OCI-LY7 (cell line): ENCODE results near the gene SPRN. TPM values are rescaled to one million over a fixed set of nuclear protein-coding genes. Genes with fewer than 3 reads are reported as not detected.

Source experiments
- BruUV-seq: library from RNA; stranded (reverse); fragments of 400-500 nt; replicated peaks from 2 replicates; lab custom pipeline; 2021; lab: Mats Ljungman, UMichigan
- CTCF ChIA-PET: fragments of 300-600 bp; sonication (Branson Sonifier 250); formaldehyde crosslinking; loops from one replicate; lab custom pipeline; 2022; ENCODE audit warnings: antibody characterized with exemption; ENCODE audit not compliant: unreplicated experiment; lab: Charles Lee
- POLR2A ChIA-PET: fragments of 300-600 bp; sonication (Branson Sonifier 250); formaldehyde crosslinking; loops from one replicate; lab custom pipeline; 2022; ENCODE audit warnings: antibody characterized with exemption; lab: Charles Lee
- DNase-seq: peaks from one replicate; pipeline ENCODE4 v3.0.0-alpha.2; 2015; ENCODE audit warnings: low spot score
- H2AFZ ChIP-seq: fragments of 200-600 bp; sonication (generic), shearing (Covaris generic); 2 replicates; pipeline ENCODE4 v1.6.1; 2014; ENCODE audit warnings: mild to moderate bottlenecking, antibody characterized with exemption, low read length, moderate library complexity
- H3K27ac ChIP-seq: fragments of 200-600 bp; sonication (generic); 2 replicates; pipeline ENCODE4 v1.5.1; 2014; ENCODE audit warnings: mixed run types, low read depth, mild to moderate bottlenecking, moderate library complexity, low read length, inconsistent platforms; ENCODE audit not compliant: poor library complexity, severe bottlenecking
- H3K36me3 ChIP-seq: fragments of 200-600 bp; sonication (generic); 2 replicates; pipeline ENCODE4 v1.6.1; 2014; ENCODE audit warnings: mild to moderate bottlenecking, antibody characterized with exemption, low read length, moderate library complexity, mixed read lengths; ENCODE audit not compliant: insufficient read depth
- H3K4me1 ChIP-seq: fragments of 200-600 bp; sonication (generic); 2 replicates; pipeline ENCODE4 v1.5.1; 2014; ENCODE audit warnings: mild to moderate bottlenecking, low read length; ENCODE audit not compliant: insufficient read depth, poor library complexity, severe bottlenecking
- H3K4me2 ChIP-seq: fragments of 200-600 bp; sonication (generic); 2 replicates; pipeline ENCODE4 v1.6.1; 2014; ENCODE audit warnings: mild to moderate bottlenecking, low read length
- H3K4me3 ChIP-seq: fragments of 200-600 bp; sonication (generic); 2 replicates; pipeline ENCODE4 v1.5.1; 2014; ENCODE audit warnings: mild to moderate bottlenecking, low read depth, low read length; ENCODE audit not compliant: poor library complexity, severe bottlenecking
- H3K79me2 ChIP-seq: fragments of 200-600 bp; sonication (generic); 2 replicates; pipeline ENCODE4 v1.6.1; 2016; ENCODE audit warnings: low read depth, mild to moderate bottlenecking, low read length, moderate library complexity, mixed read lengths; ENCODE audit not compliant: insufficient read depth
- H3K9me2 ChIP-seq: fragments of 200-600 bp; sonication (generic); 2 replicates; pipeline ENCODE4 v1.6.1; 2016; ENCODE audit warnings: mild to moderate bottlenecking, low read length, mixed read lengths; ENCODE audit not compliant: insufficient read depth
- H3K9me3 ChIP-seq: fragments of 200-600 bp; sonication (generic); 2 replicates; pipeline ENCODE4 v1.6.1; 2014; ENCODE audit warnings: mild to moderate bottlenecking, mixed run types, low read length, mixed read lengths
- H4K20me1 ChIP-seq: fragments of 200-600 bp; sonication (generic); 2 replicates; pipeline ENCODE4 v1.6.1; 2014; ENCODE audit warnings: mild to moderate bottlenecking, antibody characterized with exemption, low read length, moderate library complexity, mixed read lengths; ENCODE audit not compliant: insufficient read depth
- EZH2phosphoT487 ChIP-seq: fragments of 200-600 bp; sonication (generic); IDR thresholded peaks from 2 replicates; pipeline ENCODE4 v1.6.1; 2018; ENCODE audit warnings: low read depth, borderline replicate concordance, mild to moderate bottlenecking, mixed run types, antibody characterized with exemption, low read length, moderate library complexity, mixed read lengths
- intact Hi-C: fragments of 100-400 bp; cut with micrococcal nuclease; formaldehyde crosslinking; loops from one replicate; pipeline ENCODE4 v1.10.0; 2022; ENCODE audit not compliant: unreplicated experiment
- total RNA-seq, 2 experiments: library from RNA; depleted of rRNA in 1 of 2; stranded (reverse); fragments of >200 nt in 1 of 2; shearing (Covaris generic) in 1 of 2; gene quantifications; 2 replicates each; pipeline ENCODE4 v1.2.3, GENCODE V29; 2014 to 2022
- TF ChIP-seq, protein P1 (sequence below): fragments of 200-600 bp; sonication (generic); conservative IDR thresholded peaks from 2 replicates; pipeline ENCODE4 v1.5.1; 2014; ENCODE audit warnings: mild to moderate bottlenecking, antibody characterized with exemption, low read length, moderate library complexity, mixed read lengths

SPRN gene
- total RNA-seq, 2 experiments from 2014 or later = not detected

DNA sequence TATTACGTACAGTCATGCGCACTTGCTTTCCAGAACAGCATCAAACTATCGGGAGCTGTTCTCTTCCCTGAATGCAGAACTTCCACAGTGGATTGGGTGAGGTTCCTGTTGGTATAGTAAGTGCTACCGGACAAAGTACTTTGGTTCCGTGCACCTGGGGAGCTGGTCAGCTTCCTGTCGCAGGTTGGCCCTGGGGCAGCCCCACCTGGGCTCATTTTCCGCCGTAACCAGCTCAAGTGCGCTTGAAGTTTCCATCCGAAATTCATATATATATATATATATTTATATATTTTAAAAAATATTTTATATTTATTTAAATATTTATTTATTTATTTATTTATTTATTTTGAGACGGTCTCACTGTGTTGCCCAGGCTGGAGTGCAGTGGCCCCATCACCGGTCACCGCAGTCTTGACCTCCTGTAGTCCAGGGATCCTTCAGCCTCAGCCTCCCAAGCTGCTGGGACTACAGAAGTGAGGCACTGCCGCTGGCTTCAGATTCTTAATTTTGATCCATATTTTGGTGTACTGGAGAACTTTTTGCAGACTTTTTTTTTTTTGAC lies 35.9 kb upstream of the SPRN start:
- H3K4me3 ChIP-seq = no peak overlapping the region
- no peaks in the 10 kb centered on the region for H3K4me1 ChIP-seq
- DNase-seq = no peak
- H2AFZ ChIP-seq = no peak overlapping the region
- no peaks in the 10 kb centered on the region for H3K9me2 ChIP-seq
- ChIA-PET CTCF (no interaction called here), POLR2A (no interaction called here)
- no TSS peak for BruUV-seq
- no peak overlapping the region for H3K4me2 ChIP-seq
- no peaks in the 10 kb centered on the region for H4K20me1 ChIP-seq
- TF ChIP-seq, protein P1, sequence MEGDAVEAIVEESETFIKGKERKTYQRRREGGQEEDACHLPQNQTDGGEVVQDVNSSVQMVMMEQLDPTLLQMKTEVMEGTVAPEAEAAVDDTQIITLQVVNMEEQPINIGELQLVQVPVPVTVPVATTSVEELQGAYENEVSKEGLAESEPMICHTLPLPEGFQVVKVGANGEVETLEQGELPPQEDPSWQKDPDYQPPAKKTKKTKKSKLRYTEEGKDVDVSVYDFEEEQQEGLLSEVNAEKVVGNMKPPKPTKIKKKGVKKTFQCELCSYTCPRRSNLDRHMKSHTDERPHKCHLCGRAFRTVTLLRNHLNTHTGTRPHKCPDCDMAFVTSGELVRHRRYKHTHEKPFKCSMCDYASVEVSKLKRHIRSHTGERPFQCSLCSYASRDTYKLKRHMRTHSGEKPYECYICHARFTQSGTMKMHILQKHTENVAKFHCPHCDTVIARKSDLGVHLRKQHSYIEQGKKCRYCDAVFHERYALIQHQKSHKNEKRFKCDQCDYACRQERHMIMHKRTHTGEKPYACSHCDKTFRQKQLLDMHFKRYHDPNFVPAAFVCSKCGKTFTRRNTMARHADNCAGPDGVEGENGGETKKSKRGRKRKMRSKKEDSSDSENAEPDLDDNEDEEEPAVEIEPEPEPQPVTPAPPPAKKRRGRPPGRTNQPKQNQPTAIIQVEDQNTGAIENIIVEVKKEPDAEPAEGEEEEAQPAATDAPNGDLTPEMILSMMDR = no peak
- no peak for TF ChIP-seq EZH2phosphoT487
- H3K27ac ChIP-seq = no peak overlapping the region
- H3K79me2 ChIP-seq = no peaks in the 10 kb centered on the region
- H3K36me3 ChIP-seq = no peaks in the 10 kb centered on the region
- intact Hi-C loops = loop anchor here (10.0 kb wide), 1 partner anchor 965 kb away; no protein-coding TSS in a partner anchor
- no peaks in the 10 kb centered on the region for H3K9me3 ChIP-seq

- TF ChIP-seq, protein P1 = no peak
- no peak for TF ChIP-seq EZH2phosphoT487
- Histone ChIP-seq H3K4me2 (no peak overlapping the region), H3K36me3 (no peaks in the 10 kb centered on the region), H3K4me3 (no peak overlapping the region), H3K9me2 (no peaks in the 10 kb centered on the region), H3K27ac (no peak overlapping the region), H4K20me1 (no peaks in the 10 kb centered on the region), H3K79me2 (no peaks in the 10 kb centered on the region), H2AFZ (no peak overlapping the region), H3K9me3 (no peaks in the 10 kb centered on the region), H3K4me1 (no peaks in the 10 kb centered on the region)
- POLR2A ChIA-PET = no interaction called here
- CTCF ChIA-PET = no interaction called here
- BruUV-seq = no TSS peak
- intact Hi-C loops = loop anchor here (10.0 kb wide), 1 partner anchor 965 kb away; no protein-coding TSS in a partner anchor
- no peak for DNase-seq
Observed at GRCh38 chr10:133459454-133460207, 35.2 kb upstream of the SPRN start.
